Sigmoid colon (tissue), 4 donors: ENCODE measurements around the gene ACCS.

Experiments
- POLR2A ChIP-seq, 2 donors: fragments of 450-650 bp; IDR thresholded peaks; one replicate each; pipeline ENCODE4 v1.6.1; 2016; ENCODE audit warnings: antibody characterized with exemption in 2 of 2, mild to moderate bottlenecking in 2 of 2, moderate library complexity in 2 of 2
- POLR2AphosphoS5 ChIP-seq, 4 donors: sonication (generic); formaldehyde crosslinking; IDR thresholded peaks; one replicate each; pipeline ENCODE4 v1.6.1; 2017; ENCODE audit warnings: antibody characterized with exemption in 4 of 4
- TF ChIP-seq, protein P1 (sequence below), 4 experiments: fragments of 450-650 bp in 3 of 4; fragments of 200-600 bp in 1 of 4; IDR thresholded peaks; one replicate each; pipeline ENCODE4 v1.5.1; 2016 to 2019; ENCODE audit warnings: antibody characterized with exemption in 4 of 4, mild to moderate bottlenecking in 3 of 4, moderate library complexity in 2 of 4

GRCh38 chr11:44112091-44112821, 46.2 kb downstream of the ACCS start:
- TF ChIP-seq, protein P1, sequence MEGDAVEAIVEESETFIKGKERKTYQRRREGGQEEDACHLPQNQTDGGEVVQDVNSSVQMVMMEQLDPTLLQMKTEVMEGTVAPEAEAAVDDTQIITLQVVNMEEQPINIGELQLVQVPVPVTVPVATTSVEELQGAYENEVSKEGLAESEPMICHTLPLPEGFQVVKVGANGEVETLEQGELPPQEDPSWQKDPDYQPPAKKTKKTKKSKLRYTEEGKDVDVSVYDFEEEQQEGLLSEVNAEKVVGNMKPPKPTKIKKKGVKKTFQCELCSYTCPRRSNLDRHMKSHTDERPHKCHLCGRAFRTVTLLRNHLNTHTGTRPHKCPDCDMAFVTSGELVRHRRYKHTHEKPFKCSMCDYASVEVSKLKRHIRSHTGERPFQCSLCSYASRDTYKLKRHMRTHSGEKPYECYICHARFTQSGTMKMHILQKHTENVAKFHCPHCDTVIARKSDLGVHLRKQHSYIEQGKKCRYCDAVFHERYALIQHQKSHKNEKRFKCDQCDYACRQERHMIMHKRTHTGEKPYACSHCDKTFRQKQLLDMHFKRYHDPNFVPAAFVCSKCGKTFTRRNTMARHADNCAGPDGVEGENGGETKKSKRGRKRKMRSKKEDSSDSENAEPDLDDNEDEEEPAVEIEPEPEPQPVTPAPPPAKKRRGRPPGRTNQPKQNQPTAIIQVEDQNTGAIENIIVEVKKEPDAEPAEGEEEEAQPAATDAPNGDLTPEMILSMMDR (IDR thresholded peaks at IDR 0.05), result no peak
- TF ChIP-seq POLR2AphosphoS5 (IDR thresholded peaks at IDR 0.05) (no peak), POLR2A (IDR thresholded peaks at IDR 0.05) (no peak)
